Measurements from ENCODE around the gene NOTCH2.

NOTCH2 gene

DNA sequence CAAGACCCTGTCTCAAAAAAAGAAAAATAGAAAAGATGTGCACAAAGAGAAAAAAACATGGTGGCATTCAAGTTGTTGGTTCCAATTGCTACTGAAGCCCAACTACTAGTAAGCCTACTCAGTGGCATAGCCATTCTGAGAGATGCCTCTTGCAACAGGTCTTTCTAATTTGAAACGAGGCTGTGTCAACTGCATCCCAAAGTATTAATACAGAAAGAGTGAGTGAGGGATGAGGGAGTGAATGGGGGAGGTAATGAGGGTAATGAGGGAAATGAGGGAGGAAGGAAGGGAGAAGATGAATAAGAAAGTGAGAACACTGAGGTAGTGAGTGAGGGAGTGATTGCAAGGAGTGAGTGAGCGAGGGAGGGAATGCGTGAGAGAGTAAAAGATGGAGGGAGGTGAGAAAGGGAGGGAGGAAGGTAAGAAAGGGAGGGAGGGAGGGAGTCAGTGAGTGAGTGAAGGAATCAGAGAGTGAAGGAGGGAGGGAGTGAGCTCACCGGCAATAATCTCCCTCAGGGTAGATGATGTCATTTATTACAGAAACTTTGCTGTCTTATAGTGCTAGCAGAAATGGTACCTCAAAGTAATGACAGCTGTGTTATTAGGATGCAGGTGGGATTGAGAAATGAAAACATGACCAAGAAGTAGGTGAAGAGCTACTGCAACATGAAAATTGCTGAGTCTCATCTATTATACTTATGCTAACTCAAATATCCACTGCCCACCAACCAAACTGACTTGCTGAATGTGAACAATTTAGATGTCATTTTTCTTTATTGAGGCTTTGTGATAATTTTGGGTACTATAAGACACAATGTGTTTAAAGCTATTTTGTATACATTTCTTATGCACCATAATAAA, 97.5 kb downstream of the NOTCH2 start:
- no peak for DNase-seq

DNA sequence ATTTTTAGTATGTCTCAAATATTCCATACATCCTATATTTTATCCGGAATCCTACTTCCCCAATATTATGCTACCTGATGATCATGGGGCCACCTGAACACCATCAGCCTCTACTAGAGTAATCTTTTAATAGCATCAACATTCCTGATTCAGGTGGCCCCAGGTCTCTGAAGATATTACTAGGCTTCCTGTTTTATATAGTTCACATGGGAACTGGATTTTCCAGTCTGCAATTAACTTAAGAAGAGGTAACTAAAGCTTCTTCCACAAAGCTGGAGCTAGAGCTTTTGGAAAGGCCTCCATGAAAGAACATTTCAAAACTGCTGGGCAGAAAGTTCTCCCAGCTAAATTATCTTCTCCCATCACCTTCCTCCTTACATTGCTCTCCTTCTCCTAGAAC, 100.9 kb downstream of the NOTCH2 start:
- DNase-seq: no peak

DNA sequence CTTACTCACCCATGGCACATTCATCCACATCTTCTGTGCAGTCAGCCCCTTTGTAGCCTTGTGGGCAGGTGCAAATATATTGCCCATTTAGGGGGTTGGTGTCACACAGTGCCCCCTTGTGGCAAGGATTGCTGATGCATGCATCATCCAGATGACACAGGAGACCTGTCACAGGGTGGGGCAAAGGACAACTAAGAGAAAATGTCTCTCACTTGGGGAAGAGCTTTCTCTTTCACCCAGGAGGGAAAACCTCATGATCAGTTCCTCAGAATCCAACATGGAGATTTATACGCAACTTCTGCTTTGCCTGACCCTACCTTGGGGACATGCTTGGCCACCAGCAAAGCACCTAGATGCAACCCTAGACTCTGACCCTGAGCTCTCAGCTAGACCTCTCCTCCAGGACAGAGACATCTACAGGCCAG, 101.4 kb downstream of the NOTCH2 start:
- no peak for DNase-seq

DNA sequence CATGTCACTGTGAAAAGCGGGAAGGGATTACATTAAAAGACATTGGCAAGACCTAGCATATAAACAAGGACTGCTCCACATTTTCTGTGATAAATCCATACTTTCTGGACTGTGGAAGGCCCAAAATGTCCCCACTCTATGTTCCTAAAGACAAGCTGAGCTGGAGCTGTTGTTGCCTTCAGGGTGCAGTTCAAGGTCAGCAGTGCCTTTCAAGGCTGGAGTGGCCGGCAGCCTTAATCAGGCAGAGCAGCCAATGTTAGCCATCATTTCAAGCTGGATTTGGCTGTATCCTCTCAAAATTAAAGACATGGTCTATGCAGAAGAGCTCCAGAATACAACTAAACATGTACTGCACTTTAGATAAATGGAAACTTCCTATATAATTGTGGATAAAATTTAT, 102.8 kb downstream of the NOTCH2 start:
- no peak for DNase-seq

DNA sequence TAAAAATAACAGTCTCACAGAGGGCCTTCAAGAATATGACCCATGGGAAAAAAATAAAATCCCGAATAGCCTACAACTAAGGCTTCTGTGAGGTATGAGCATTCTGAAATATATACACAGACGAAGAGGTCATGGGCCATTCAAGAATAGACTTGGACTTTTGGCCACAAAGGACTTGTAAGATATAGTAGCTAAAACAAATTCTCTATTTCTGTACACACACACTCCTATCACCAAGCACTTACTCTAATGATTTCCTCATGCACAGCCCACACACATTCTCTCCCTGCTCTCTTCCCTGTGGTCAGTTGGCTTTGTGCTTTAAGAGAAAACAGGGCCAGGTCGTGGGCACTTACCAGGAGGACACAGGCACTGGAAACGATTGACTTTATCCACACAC, 103.4 kb downstream of the NOTCH2 start:
- DNase-seq: no peak

DNA sequence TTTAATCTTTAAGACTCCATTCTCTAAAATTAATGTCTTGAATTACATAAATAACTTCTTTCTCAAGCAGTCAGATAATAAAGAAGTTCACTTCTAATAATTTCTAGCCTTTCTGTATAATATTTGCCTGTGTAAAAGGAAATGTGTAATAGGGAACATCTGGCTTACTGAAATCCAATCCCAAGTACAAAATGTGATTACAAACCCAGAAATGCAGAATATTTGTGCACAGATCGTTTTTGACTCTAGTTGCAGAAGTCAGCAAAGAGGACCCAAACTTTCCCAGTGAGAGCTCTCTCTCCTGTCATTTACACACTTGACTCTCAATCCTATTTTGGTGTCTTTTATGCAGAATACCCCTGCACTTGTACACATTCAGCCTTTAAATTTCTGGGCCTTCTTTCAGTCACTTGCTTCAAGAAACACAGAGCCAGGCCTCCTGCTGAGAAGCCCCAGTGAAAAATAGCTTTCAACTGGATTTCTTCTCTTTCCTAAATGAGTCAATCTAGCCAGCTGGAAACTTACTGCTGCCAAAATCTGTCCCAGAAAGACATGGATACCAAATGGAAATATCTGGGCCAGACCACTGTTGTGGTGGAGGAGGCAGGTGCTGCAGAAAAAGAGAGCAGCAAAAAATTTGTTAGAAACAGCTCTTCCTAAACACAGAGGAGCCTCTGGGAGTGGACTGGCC, 104.6 kb downstream of the NOTCH2 start:
- no peak for DNase-seq

DNA sequence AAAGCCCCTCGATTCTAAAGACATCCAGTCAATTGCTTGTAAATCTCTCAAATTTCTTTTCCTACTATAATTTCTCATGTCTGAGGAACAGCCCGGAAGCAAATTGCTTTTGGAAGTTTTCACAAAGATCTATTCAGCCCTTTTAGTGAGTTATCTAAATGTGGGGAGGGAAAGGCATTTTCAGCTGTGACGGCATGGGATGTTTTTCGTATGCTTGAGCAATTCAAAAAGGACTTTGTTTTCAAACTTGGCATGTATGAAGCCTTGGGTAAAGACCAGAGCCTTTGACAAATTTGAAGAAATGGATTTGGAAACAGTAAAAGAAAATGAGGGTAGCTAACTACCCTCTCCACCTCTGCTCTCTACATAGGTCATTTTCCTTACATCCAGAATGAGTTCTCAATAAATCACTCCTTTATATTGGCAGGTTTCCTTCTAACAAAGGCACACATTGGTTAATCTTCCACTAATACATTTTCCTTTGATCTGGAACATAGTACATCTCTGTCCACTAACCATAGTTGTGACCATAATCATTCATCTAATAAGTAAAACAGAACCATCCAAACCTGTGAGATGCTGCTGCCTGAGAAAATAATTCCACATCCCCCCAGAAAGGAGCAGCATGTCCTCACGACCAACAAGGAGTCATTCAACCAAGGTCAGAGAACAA, 107.0 kb downstream of the NOTCH2 start:
- DNase-seq: no peak

DNA sequence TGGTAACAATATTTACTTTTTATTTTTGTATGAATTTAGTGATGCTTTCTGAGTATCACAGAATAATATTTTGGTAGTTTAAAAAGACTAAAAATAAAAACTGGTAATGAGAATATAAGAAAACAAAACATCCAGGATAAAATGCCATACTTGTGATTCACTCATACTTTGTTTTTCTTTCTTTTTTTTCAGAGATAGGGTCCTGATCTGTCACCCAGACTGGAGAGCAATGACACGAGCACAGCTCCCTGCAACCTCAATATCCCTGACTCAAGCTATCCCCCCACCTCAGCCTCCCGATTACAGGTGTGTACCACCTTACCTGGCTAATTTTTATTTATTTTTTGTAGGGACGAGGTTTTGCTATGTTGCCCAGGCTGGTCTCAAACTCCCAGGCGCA, 109.0 kb downstream of the NOTCH2 start:
- DNase-seq: no peak

DNA sequence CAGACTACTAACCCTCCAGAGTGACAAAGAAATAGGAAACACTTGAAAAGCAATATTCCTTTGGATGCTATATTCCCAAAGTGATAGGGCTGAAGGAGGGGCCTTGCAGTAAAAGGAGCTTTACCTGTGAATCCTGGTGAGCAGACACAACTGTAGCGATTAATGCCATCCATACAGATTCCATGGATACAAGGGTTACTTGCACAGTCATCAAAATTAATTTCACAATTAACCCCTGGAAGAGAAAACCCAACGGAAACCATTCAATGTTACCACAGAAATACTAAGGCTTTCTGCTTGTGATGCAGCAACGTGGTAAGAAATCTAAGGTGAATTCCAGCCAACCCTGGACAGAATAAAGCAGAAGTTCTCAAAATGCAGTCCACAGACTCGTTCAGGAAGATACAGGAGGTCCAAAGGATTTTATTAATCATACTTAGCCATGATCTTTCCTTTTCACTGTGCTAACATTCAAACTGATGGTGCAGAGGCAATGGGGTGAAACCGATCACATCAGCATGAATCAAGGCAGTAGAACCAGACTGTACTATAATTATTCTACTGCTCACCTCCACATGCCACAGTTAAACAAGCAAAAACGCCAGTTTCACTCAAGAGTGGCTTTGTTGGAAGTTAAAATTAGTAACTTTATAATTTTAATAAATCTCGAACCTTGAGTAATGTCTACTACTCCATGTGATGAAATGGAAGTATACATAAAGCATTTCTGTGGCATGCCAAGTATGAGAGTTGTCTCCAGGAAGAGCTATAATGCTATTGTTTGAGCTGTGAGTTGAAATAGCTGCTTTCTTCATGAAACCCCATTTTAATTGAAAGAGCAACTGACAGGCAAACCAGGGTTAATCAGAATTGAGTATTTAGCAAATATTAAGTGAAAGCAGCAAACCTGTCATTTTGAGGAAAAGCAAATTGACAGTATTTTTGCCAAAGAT, 109.9 kb downstream of the NOTCH2 start:
- no peak for DNase-seq

DNA sequence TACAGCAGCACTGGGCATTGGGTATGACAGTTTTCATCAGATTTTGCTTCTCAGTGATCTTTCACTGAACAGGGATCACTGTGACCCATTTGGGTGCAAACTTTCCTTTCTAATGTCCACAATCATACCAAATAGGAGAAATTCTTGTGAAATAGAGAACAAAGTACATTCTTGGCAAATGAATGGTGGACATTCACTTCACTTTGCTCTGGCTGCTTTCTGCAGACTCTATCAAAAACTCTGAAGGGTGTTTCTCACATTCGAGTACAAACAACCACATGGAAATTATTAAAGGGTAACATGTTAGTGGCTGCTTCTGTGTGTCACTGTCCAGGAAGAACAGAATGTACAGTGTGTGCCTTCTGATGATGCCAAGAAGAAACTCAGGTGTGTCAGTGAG, 111.2 kb downstream of the NOTCH2 start:
- DNase-seq: no peak

DNA sequence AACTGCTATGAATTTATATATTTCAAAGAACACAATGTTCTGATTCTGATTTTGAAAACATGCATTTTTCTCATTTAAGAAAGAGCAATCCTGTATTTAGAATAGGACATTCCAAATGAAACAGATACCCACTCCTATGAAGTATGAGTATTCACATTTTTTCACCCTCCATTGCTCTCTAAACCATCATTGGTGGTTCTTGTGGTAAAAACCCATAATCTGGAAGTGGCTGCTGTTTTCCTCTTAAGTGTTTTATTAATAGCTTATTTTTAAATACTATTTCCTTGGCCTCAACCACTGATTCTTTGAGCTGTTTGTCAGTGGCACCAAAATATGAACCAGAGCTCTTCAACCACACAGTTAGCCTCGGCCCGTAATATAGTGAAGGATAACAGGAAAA, 113.2 kb downstream of the NOTCH2 start:
- DNase-seq: peak; percentile 34

DNA sequence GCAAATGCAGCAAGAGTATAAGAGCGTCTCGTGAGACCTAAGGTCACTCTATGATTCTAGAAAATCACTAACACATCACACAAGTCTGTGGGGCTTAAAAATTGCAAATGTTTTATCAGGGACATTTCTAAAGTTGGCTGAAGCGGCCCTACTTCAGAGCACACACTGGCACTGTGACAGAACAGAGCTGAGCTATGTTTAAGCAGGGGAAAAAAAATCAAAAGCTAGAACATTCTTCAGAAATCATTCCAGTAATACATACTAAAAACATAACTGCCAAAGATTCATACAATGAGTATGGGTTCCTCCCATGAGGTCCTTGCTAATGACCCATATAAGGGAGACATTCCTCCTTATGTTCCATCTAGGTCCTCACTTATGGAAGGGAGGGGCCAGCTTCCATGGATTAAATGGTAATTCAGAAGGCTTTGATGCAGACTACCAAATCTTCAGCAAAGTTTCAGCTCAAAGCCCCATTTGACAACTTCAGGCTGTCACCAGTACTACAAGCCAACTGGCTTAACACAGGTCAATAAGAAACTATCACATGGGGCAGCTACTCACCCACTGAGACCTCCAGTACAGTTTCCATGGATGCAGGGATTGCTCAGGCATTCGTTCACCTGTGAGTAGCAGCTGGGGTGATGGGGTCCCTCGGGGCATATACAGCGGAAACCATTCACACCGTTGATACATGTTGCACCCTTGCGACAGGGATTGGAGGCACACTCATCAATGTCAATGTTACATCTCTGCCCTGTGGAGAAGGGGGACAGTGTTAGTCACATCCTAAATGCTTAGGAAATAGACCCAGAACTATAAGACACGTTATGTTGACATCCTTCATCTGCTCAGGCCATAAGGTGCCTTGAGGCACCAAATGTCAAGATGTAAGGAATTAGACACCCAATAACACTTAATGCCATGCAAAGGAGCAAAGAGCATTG, 114.7 kb downstream of the NOTCH2 start:
- DNase-seq: no peak

DNA sequence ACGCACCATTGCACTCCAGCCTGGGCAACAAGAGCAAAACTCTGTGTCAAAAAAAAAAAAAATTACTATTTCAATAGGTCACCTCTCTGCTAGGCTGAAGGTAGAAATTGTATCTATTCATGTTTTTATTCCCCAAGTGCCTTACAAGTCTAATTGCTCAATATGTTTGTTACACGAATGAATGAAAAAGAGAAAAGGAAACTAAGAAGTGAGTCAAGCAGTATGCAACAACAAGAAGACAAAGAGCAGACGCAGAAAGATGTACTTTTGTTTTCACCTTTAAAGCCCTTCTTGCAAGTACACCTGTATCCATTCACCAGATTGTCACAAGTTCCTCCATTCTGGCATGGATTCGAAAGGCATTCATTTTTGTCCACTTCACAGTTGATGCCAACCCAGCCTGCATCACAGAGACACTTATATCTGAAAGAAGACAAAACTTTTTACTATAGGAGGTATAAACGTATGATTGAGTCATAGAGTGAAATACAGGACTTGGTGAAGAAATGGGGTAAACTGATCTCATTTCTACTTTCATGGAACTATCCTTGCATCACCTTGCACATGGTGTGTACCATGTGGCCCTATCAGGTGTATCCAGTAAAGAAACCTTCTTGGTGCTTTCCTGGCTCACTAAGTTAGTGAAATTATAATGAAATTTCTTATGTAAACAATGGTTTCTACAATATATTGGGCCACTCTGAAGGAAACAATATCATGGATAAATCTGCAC, 116.0 kb downstream of the NOTCH2 start:
- DNase-seq: no peak

DNA sequence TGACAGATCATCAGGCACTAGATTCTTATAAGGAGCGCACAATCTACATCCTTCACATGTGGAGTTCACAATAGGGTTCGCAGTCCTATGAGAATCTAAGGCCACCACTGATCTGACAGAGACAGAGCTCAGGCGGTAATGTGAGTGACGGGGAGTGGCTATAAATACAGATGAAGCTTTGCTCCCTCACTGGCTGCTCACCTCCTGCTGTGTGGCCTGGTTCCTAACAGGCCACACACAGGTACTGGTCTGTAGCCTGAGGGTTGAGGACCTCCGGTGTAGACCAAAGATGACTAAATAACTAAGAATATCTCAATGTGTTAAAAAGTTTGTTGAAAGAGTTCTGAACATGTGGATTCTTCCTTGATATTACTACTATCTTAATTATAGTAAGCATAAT, 117.0 kb downstream of the NOTCH2 start:
- DNase-seq: no peak

DNA sequence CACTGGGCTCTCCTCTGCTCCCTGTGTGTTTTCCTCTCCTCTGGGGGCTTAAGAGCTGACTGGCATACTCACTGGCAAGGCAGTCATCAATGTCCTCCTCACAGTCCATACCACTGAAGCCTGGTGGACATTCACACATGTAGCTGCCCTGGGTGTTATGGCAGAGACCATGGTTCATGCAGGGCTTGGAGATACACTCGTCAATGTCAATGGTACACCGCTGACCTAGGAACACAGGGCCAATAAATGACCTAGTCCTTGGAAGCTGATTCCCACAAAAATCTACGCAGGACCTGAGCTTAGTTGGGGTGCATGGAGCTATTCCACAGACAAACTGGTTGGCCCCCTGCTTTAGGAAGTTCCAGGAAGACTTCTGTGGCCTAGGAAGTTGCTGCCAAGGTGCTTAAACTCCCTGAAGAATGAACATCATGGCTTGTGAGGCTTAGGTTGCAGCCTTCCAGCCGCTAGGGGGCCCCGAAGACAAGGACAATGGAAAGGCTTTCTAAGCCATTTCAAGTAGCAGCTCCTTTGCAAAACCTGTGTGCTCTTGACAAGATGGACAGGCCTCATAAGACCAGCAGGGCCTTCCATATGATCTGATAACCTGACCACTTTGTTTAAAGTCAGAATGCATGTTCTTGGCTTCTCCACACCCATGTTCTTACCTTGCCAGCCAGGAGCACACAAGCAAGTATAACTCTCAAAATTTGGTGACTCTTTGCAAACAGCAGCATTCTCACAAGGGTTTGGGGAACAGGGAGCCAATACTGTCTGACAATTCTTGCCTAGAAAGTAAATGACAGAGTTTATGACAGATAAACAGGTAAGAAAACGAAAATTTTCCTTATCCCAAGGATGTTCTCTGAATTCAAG, 120.9 kb downstream of the NOTCH2 start:
- DNase-seq: peak; percentile 10

DNA sequence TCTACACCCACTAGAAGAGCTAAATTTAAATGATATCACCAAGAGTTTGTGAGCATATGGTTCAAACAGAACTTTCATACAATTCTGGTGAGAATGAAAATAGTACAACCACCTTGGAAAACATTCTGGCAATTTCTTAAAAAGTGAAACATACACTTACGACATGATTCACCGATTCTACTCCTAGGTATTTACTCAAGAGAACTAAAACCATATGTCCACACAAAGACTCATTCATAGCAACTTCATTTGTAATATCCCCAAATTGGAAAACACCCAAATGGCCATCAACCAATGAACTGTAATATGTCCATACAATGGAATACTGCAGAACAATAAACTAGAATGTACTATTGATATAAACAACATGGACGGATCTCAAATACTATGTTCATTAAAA, 122.0 kb downstream of the NOTCH2 start:
- no peak for DNase-seq

DNA sequence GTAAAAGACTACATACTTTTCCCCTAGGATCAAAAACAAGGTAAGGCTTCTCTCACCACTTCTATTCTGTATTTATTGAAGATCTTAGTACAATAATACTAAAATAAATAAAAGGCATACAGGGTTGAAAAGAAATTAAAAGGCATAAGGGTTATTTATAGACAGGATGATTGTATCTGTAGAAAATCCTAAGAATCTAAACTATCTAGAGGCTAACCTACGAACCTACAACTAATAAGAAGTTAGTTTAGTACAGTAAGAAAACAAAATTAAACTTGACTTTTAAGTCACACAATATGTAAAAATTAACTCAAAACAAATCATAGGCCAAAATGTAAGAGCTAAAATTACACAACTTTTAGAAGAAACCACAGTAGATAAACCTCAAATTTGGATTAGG, 122.7 kb downstream of the NOTCH2 start:
- DNase-seq: no peak

DNA sequence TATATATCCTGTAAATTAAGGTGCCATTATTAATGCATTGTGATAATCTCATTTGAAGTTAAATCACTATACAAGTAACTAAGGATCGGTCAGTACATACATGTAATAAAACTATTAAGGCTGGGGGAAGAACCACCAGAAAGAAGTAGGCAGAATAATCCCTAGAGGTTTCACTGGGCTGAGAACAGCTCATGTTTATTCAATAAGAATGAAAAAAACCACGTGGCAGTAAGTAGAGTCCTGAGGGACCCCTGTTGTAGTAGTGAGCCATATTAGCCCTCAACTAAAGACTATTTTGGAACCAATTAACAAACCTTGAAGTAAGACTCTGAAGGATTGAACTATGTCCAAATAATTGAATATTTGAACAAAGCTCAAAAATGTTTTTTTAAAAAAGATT, 126.2 kb downstream of the NOTCH2 start:
- no peak for DNase-seq

DNA sequence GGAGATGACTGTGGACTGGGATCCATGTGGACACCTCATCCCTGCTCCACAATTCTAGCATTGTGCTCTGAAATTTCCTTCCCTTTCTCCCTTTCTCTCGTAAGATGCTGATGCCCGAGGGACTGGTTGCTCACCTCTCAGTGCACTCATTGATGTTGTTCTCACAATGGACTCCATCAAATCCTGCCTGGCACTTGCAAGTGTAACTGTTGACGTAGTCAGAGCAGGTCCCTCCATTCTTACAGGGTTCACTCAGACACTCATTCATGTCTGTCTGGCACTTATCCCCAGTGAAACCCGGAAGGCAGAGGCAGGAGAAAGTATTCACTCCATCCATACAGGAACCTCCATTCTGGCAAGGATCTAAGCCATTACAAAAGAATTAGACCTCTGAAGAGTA, 128.1 kb downstream of the NOTCH2 start:
- no peak for DNase-seq

DNA sequence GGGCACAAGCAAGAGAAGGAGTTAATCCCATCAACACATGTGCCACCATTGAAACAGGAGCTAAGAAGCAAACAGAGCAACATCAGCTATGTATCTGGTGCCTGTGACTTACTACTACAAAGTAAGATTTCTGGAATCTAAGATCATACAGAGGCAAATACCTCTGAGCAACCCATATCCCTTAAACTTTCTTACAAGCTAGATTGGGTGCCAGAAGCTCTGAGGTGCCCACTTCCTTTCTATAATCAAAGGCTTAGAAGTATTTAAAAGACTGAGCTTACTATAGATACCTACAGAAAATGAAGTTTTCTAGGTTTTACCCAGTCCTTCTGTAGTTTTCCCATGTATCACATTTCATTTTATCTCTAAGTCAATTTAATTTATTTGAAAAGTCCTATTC, 128.8 kb downstream of the NOTCH2 start:
- no peak for DNase-seq
